GM10266 (cell line): ENCODE data around the gene SCAMP4.

ENCODE experiments used
- DNase-seq: peaks from one replicate; pipeline ENCODE4 v3.0.0; 2012; ENCODE audit errors: extremely low spot score
- CTCF ChIP-seq: IDR thresholded peaks from 2 replicates; pipeline ENCODE4 v1.5.1; 2012; ENCODE audit warnings: mild to moderate bottlenecking, low read depth; ENCODE audit not compliant: control insufficient read depth, insufficient read depth; ENCODE audit errors: missing control alignments

Gene SCAMP4

GRCh38 chr19:1905110-1905862, at the start of gene SCAMP4, which contains the start of gene ADAT3:
Gene SCAMP4 (plus strand): TSS chr19:1905399. CDS start chr19:1915020, 9,621 bp downstream.
Gene ADAT3 (plus strand): TSS chr19:1905399. CDS start chr19:1912048, 6,649 bp downstream.
- TF ChIP-seq CTCF, result no peak
- peak; percentile 98 for DNase-seq

GRCh38 chr19:1855828-1856255, 49.4 kb upstream of the SCAMP4 start:
- TF ChIP-seq CTCF, result no peak
- no peak for DNase-seq

GRCh38 chr19:1856345-1856697, 48.9 kb upstream of the SCAMP4 start:
- DNase-seq, result no peak
- TF ChIP-seq CTCF, result no peak

- TF ChIP-seq CTCF, result no peak
- peak; percentile 88 for DNase-seq
Measured at GRCh38 chr19:1856698-1857603, 48.2 kb upstream of the SCAMP4 start.

- no peak for DNase-seq
- TF ChIP-seq CTCF, result no peak
Measured at GRCh38 chr19:1857648-1858326, 47.4 kb upstream of the SCAMP4 start.

- DNase-seq, result no peak
Measured at GRCh38 chr19:1858412-1859081, 46.7 kb upstream of the SCAMP4 start.

More at GRCh38 chr19:1858412-1859081, 46.7 kb upstream of the SCAMP4 start:
- TF ChIP-seq CTCF, result no peak
